CD1c-positive myeloid dendritic cell (primary cell): ENCODE data around the gene SYNDIG1.

Experiments
- DNase-seq: peaks from one replicate; pipeline ENCODE4 v3.0.0-alpha.2; 2016; ENCODE audit errors: extremely low spot score

Gene SYNDIG1

DNA sequence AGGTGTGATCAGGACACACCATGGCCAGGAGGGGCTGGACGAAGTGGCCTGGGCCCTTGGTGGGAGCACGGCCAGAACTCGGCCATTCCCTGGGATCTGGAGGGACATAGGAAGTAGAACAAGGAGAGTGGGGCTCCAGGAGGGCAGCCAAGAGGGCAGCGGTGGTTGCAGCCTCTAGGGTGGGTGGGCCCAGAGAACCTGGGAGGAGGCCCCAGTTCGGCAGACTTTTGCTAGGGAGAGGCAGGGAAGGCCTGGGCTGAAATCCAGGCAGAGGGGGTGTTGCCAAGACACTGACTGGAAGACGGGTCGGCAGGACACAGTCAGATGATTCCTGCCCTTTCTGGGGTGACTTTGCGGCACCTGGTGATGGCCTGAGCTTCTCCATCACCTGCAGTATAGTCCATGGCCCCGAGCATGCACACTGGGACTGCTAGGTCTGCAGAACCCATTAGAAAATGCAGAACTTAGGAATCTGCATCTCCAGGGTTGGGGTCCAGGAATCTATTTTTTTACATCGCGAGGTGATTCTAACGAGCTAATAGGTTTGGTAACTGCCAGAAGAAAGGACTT, 224.8 kb downstream of the SYNDIG1 start:
- no peak for DNase-seq

DNA sequence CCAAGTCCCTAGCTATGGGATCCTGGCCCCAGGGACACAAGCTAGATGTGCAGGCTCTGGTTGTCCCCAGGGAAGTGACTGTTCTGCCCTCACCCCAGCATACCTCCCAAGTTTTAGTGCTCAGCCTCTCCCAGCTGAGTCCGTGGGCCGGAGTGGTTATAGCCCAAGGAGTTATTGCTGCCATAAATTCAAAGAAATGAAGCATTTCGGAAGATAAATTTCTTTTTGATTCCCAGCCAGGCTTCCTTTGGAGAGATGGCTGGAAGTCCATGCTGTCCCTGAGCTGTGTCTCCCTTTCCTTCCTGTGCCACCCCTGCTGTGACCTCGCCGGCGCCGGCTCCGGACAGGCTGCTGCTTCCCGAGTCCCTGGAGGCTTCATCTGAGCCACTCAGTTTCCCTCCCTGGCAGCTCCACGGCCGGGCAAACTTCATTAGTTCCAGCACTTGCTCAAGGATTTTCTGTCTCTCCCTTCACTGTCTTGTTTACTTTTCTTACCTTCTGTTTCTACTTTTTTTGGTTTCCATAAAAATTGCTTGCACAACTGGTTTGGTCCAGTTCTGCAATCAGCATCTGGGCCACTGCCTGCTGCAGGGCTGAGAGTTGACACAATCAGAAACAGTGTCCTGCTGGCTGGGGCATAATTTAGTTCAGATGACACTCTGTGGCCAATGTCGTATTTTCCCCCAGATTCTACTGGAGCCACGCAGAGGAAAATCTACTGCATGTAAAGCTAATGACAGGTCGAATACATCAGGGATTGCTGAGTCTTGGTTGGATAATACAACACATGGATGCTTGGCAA, 225.5 kb downstream of the SYNDIG1 start:
- DNase-seq = no peak

DNA sequence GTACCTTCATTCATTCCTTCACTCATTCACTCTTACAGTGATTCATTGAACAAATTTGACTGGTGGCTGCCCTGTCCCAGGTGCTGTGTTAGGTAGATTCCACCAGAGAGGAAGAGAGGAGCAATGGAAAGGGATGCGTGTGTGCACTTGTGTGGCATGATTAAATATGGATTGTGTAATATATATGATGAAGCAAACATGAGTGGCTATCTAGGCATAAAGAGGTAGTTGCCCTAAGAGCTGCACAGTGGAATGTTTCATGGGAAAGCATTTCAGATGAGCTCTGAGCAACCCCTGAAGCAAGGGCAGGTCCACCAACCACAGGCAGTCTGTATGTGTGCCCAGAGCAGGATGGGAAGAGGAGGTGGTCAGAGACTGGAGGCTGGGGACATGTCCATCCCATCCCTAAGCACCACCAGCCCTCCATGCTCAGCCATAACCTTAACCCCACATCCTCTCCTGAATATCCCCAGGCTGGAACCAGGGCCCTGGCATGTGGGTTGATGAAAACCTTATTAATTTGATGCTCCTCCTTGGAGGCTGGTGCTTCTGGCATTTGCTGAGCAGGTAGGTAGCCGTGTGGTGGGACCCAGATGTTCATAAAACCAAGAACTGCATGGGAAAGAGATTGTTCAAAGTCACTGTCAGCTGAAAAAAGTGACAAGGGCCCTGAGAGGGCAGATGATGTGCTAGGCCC, 226.2 kb downstream of the SYNDIG1 start:
- DNase-seq = no peak

DNA sequence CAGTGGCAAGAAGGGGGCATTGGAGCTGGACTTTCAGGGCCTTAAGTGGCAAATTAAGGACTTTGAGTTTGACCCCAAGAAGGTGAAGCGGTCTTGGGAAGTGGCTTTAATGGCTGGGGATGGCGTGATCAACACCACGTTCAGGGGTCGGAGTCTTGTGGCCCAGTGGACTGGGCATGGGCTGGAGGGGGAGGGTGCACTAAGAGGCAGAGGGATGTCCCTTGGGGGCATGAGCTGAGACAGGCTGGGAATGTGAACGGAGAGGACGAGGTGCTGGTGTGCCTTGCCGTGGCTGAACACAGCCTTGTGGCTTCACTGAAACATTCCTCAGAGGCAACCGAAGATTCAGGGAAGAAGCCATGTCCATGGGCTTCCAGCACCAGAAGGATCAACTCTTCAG, 227.0 kb downstream of the SYNDIG1 start:
- DNase-seq = no peak

DNA sequence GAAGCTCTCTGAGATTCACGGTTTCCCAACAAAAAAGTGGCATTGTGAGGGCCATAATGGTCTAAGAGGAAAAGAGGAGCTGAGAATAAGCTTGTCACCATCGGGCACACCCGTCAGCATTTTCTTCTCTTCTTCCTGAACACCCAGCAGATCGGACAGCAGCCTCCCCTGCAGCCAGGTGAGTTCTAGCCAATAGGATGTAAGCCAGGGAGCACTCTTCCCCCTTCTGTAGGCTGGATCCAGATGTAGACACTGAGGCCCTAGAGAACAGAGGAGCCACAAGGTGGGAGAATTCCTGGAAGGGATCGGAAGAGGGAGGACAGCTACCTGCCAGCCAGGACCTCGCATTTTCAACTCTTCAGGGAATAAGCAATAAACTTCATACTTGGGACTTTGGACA, 228.0 kb downstream of the SYNDIG1 start:
- no peak for DNase-seq

DNA sequence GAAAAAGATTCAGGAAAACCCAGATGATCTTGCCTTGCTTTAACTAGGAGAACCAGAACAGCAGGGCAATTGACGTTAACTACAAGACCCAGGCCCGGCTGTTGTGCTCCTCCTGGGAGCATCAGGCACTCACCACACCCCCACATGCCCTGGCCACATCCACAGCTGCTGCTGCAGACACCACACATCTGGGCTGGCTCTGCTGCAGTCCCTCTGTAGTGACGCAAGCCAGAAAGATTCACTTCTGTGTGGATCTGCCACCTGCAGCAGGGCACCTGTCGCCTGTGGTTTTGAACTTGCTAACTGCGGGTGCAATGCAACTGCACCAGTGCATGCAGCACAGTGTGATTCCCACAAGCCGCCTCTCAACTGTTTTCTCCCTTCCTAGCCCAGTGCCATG, 228.8 kb downstream of the SYNDIG1 start:
- DNase-seq = no peak

DNA sequence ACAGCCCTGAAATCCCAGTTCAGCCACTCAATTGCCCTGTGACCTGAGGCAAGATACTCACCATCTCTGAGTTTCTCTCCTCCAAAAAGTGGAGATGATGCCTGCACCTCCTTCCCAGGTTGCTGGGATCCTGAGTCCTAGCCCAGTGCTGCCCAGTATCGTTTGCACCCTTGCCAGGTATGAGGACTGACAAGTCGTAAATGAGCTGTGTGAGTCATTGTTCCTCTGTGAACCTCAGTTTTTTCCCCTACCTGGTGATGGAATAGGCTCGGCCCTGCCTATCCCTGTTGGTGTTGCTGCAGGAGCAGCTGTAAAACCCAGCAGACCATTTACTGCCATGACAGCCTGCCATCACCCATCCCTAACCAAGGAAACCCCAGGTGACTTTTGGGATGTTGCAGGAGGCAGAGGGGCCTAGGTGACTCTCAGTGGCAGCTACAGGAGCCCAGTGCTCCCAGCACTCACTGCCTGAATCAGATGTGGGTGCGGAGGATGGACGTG, 229.3 kb downstream of the SYNDIG1 start:
- no peak for DNase-seq

DNA sequence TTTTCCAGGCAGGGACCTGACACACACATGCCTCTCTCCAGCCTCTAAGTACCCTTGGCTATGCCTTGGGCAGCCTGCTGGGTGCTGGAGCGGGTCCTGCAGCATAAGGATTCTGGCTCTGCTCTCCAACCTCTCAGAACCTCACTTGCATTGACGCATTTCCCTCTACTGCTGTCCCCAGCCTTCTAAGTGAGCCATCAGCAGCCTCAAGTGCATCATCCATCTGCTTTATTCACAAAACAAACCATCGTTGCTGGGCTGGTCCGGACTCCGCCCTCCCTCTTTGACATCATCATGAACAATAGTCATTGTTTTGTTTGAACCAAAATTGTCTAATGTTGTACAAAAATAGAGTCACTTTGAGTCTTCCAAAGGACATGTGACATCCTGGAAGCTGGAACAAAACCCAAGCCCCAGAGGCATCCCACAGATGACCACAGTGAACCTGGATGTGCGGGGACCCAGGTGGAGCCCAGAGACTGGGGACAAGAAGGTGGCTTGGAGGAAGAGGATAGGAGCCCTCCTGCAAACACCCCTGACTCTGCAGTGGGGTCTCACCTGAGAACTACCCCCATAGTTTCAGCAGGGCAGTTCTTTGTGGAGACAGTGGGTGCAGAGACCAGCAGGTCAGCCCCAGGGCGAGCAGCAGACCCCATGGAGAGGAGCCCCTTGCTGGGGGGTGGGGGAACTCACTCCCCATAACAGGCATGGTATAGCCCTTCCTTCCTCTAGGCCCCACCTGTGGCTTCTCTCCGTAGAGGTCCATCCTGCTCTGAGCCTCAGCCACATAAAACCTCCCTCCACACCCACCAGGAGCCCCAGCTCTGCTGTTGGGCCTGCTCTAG, 230.1 kb downstream of the SYNDIG1 start:
- DNase-seq = no peak

DNA sequence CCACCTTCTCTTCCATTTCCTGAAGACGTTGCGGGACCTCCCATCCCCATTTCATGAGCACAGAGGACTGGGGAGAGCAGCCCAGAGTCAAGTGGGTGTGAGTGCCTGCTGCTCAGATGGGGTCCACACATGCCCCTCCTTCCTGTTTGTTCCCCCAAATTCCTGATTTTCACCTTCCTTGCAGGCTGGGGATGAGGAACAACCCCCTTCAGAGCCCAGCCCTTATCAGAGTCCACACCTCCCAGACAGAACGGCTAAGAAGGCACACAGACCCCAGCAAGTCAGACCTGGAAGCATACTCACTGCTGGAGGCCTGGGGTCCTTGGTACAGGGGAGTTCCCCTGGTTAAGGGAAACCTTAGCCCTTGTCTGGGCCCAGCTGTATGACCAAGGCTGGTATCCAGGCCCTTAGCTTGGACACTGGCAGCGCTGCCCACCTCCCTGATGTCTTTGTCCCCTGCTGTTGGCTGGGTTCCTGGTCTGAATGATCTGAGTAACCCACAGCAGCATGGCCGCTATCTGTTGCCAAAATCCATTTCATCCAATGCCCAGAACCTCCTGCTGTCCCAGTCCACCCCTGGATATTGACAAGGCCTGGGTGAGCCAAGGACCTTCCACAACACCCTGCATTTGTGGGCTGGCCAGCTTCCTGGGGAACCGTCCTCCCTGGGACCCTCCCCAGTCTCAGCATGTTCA, 230.9 kb downstream of the SYNDIG1 start:
- no peak for DNase-seq

DNA sequence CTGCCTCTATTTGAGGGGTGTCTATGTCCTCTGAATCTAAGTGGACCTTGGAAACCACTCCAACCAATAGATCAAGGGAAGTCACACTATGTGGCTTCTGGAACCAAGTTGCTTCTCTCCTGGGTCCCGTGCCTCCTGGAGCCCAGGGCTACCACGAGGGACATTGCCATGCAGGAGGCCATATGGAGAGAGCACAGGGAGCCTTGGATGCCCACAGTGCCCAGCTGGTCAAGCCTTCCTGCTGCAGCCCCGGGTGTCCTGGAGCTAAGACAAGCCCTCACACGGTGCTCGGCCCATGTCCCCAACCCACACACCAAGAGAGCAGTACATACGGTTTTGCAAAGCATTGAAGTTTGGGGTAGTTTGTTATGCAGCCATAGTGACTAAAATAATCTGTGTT, 231.6 kb downstream of the SYNDIG1 start:
- DNase-seq = no peak

DNA sequence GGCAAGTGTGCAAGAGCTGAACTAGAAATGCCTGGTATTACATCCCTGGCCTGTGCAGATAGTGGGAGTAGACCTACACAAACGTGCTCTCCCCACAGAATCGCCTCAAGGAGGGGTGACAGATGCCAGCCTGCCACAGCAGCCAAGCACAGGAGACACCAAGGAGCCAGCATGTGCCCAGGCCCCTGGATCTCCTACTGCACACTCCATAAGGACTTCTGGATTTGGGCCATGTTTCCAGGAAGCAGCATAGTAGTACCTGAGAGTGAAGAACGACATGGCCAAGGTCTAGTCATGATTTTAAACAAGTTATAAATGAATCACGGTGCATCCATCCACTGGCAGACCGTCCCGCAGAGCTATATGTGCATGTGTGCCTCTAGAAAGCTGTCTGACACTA, 232.2 kb downstream of the SYNDIG1 start:
- DNase-seq = no peak

DNA sequence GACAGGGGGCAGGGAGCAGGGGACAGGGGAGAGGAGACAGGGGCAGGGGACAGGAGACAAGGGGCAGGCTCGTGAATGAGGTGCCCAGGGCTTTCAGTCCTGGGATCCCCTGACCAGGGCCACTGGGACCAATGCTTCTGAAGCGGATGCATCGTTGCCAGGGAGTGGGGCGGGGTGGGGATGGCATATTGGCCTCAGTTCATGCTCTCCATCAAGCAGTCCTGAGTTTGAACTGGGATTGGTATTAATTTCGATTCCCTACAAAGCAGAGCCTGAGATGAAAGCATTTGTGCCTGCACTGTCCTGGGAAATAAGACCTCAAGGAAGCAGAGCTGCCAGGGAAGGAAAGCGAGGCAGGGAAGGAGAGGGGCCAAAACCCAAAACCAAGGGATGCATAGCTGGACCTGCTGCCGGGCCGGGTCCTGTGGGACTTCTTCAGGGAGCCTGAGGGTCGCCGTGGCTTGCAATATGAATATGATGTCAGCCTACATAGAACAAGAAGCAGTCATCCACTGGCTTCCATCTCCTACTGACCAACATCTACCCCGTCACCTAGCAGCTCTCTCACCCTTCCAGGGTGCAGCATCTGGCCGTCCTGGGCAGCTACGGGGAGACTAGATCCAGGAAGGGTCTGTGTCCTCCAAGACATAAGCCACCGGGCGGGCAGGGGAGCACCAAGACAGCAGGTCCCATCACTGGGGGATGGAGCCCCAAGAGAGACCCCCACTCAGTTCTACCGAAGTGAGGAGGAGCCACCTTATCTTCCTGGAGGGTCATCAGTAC, 233.3 kb downstream of the SYNDIG1 start:
- DNase-seq = no peak

DNA sequence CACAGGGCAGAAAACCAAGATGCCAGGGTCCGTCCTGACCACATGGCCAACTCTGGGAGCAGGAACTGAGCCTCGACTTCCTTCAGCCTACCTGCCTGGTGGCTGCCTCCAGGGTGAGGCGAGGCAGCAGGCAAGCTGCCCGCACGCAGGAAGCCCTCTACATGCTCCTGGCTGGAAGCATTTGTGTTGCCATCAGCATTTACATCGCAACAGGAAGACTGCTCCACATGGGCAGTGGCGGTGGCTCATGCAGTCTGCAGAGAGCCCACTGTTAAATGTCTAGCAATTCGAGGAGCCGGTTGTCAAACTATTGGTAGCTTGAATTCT, 233.8 kb downstream of the SYNDIG1 start:
- no peak for DNase-seq

DNA sequence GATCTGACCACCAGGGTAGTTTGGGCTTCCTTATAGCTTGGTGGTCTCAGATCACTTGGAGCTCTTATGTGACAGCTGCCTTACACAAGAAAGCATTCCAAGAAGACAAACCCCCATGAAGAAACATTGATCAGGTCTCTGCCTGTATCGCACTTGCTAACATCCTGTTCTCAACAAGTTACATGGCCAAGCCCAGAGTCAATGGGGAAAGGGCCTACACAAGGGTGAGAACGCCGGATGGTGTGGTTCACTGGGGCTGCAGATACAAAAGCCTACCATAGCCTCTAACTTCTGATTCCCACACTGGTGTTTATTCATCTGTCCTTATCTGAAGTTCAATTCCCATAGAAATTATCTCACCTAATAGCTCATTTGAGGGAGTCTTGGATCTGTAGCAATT, 235.5 kb downstream of the SYNDIG1 start:
- no peak for DNase-seq

DNA sequence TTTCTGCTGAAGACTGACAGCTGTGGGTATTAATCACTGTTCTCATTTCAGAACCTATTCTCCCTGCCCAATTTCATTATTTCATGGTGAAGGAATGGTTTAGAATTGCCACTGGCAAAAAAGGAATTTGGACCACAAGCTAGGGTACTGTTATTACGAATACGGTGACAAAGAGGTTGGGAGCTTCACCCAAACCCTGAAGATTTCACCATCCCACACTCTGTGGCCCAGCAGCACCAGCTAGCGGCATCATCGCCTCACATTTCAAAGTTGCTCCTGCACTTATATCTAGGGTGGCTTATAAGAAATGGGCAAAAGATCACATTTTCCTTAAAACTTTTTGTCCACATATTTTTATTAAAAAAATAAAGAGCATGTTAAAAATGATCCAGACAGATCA, 236.1 kb downstream of the SYNDIG1 start:
- no peak for DNase-seq

DNA sequence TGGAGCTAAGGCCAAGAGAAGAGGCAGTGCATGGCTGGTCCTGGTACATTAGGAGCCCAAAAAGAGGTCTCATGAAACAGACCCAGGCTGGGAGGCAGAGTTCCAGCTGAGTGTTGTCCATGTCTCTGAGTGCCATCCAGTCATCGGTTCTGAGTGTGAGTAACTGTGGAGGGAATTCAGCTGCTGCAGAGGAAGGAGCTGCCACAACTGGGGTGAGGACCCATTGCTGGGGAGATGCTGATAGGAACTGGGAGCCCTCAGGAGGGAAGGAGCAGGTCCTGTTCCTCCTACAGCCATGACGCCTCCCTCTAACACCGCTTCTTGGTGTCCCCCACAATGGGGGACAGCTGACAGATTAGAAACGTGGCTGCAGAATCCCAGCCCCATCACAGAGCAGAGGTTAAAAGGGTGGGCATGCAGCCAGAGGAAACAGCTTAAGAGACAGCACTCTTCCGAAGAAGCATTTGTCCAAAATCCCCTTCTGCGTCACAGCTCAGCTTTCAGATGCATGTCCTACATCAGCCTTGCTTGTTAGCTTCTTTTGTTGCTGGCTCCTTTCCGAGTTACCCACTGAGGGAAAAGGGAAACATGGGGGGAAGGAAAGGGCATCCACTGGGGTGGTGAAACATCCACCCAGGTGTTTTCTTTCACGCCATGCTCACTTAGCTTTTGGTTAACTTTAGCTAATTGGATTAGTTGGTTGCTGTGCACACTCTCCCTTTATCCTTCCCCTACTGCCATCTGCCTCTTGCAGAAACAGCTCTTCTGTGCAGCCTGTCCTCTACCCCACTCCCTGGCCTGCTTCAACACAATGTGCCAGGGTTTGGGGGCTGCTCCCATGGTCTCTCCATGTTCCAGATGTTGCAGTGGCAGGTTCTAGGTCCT, 239.2 kb downstream of the SYNDIG1 start:
- DNase-seq = no peak
